ENCODE measurements around the gene NEO1. TPM values are rescaled to one million over a fixed set of nuclear protein-coding genes. Genes with fewer than 3 reads are reported as not detected.

Gene NEO1
- total RNA-seq, 2 donors from 2014 or later = 14.4 to 15.9 TPM

- Histone ChIP-seq H3K36me3 (no peaks in the 10 kb centered on the region), H3K27me3 (no peaks in the 10 kb centered on the region), H3K4me3 (no peak overlapping the region), H3K27ac (no peak overlapping the region), H3K4me1 (peaks cover 0 to 8% of the 10 kb centered on the region in 2 donors), H3K9me3 (no peaks in the 10 kb centered on the region)
- no peak for TF ChIP-seq CTCF (IDR thresholded peaks at IDR 0.05)
- DNase-seq (ENCODE audit: low spot score) = no peak
Measured at GRCh38 chr15:73335471-73335870, 283.2 kb downstream of the NEO1 start.

GRCh38 chr15:73336756-73337155, 284.5 kb downstream of the NEO1 start:
- H3K4me1 ChIP-seq = peaks cover 0 to 3% of the 10 kb centered on the region in 2 donors
- H3K36me3 ChIP-seq = no peaks in the 10 kb centered on the region
- no peak overlapping the region for H3K4me3 ChIP-seq
- DNase-seq (ENCODE audit: low spot score) = no peak
- H3K9me3 ChIP-seq = no peaks in the 10 kb centered on the region
- no peak for TF ChIP-seq CTCF (IDR thresholded peaks at IDR 0.05)
- no peaks in the 10 kb centered on the region for H3K27me3 ChIP-seq
- H3K27ac ChIP-seq = no peak overlapping the region

GRCh38 chr15:73337187-73337586, 284.9 kb downstream of the NEO1 start:
- Histone ChIP-seq H3K27ac (no peak overlapping the region), H3K27me3 (no peaks in the 10 kb centered on the region), H3K9me3 (no peaks in the 10 kb centered on the region), H3K4me3 (no peak overlapping the region), H3K4me1 (peaks cover 0 to 7% of the 10 kb centered on the region in 2 donors), H3K36me3 (no peaks in the 10 kb centered on the region)
- no peak for TF ChIP-seq CTCF (IDR thresholded peaks at IDR 0.05)
- DNase-seq (ENCODE audit: low spot score) = no peak

GRCh38 chr15:73338058-73338457, 285.8 kb downstream of the NEO1 start:
- H3K27ac ChIP-seq = no peak overlapping the region
- H3K9me3 ChIP-seq = no peaks in the 10 kb centered on the region
- DNase-seq (ENCODE audit: low spot score) = no peak
- no peaks in the 10 kb centered on the region for H3K36me3 ChIP-seq
- TF ChIP-seq CTCF (IDR thresholded peaks at IDR 0.05) = no peak
- no peaks in the 10 kb centered on the region for H3K27me3 ChIP-seq
- H3K4me3 ChIP-seq = no peak overlapping the region
- peaks cover 0 to 8% of the 10 kb centered on the region in 2 donors for H3K4me1 ChIP-seq

GRCh38 chr15:73338606-73339374, 286.5 kb downstream of the NEO1 start:
- Histone ChIP-seq H3K4me1 (peaks cover 0 to 8% of the 10 kb centered on the region in 2 donors), H3K9me3 (no peaks in the 10 kb centered on the region), H3K27me3 (no peaks in the 10 kb centered on the region), H3K4me3 (no peak overlapping the region), H3K27ac (no peak overlapping the region), H3K36me3 (no peaks in the 10 kb centered on the region)
- DNase-seq (ENCODE audit: low spot score) = no peak
- TF ChIP-seq CTCF (IDR thresholded peaks at IDR 0.05) = no peak

Data from right atrium auricular region (tissue), 2 donors.